22Rv1 (cell line): Measurements from ENCODE around the gene FAXC.

Experiments used
- CTCF ChIP-seq: fragments of 450-650 bp; IDR thresholded peaks from 2 replicates; pipeline ENCODE4 v1.5.1; 2017; ENCODE audit warnings: mild to moderate bottlenecking
- ZFX ChIP-seq: fragments of 450-650 bp; IDR thresholded peaks from 2 replicates; pipeline ENCODE4 v1.6.1; 2017; ENCODE audit warnings: antibody characterized with exemption, borderline replicate concordance

- TF ChIP-seq CTCF (peak; percentile 78), ZFX (no peak)
These were observed 66.9 kb downstream of the FAXC start for GRCh38 chr6:99282479-99283062.
